MCF 10A (cell line): ENCODE results near the gene PET117. TPM values are rescaled to one million over a fixed set of nuclear protein-coding genes. Genes with fewer than 3 reads are reported as not detected.

ENCODE experiments used
- BruUV-seq: library from RNA; stranded (reverse); fragments of 400-500 nt; replicated peaks from 2 replicates; lab custom pipeline; 2021; lab: Mats Ljungman, UMichigan
- CTCF ChIA-PET: fragments of 300-600 bp; sonication (Branson Sonifier 250); formaldehyde crosslinking; extraction: SDS; loops from one replicate; lab custom pipeline; 2021; ENCODE audit warnings: antibody characterized with exemption, inconsistent platforms; lab: Yijun Ruan, JAX
- POLR2A ChIA-PET: fragments of 300-600, 350-650 bp; sonication (Branson Sonifier 250); formaldehyde crosslinking; extraction: SDS; loops from one replicate; lab custom pipeline; 2020; ENCODE audit warnings: antibody characterized with exemption, inconsistent platforms; lab: Yijun Ruan, JAX
- DNase-seq: peaks from one replicate; pipeline ENCODE4 v3.0.0-alpha.2; 2018; ENCODE audit not compliant: unreplicated experiment
- H3K27ac Mint-ChIP-seq: one replicate; pipeline ENCODE4 v1.8.0; 2022; ENCODE audit warnings: mild to moderate bottlenecking, low read depth, mixed read lengths; ENCODE audit not compliant: unreplicated experiment
- H3K27me3 Mint-ChIP-seq: one replicate; pipeline ENCODE4 v1.8.0; 2022; ENCODE audit warnings: mixed read lengths; ENCODE audit not compliant: insufficient read depth, unreplicated experiment
- H3K36me3 Mint-ChIP-seq: one replicate; pipeline ENCODE4 v1.8.0; 2022; ENCODE audit warnings: mild to moderate bottlenecking, moderate library complexity, mixed read lengths; ENCODE audit not compliant: insufficient read depth, unreplicated experiment
- H3K4me1 Mint-ChIP-seq: one replicate; pipeline ENCODE4 v1.8.0; 2022; ENCODE audit warnings: mixed read lengths; ENCODE audit not compliant: insufficient read depth, unreplicated experiment
- H3K4me3 Mint-ChIP-seq: one replicate; pipeline ENCODE4 v1.8.0; 2022; ENCODE audit warnings: mild to moderate bottlenecking, moderate library complexity, mixed read lengths; ENCODE audit not compliant: unreplicated experiment
- H3K9me3 Mint-ChIP-seq: one replicate; pipeline ENCODE4 v1.8.0; 2022; ENCODE audit warnings: mixed read lengths; ENCODE audit not compliant: unreplicated experiment
- intact Hi-C: fragments of 100-400 bp; cut with micrococcal nuclease; formaldehyde crosslinking; loops from 2 replicates; pipeline ENCODE4 v1.14.1; 2022
- total RNA-seq: library from RNA; stranded (reverse); gene quantifications from 2 replicates; pipeline ENCODE4 v1.2.3, GENCODE V29; 2022
- TF ChIP-seq, protein P1 (sequence below): fragments of 200-600 bp; IDR thresholded peaks from one replicate; pipeline ENCODE4 v1.8.0; 2022; ENCODE audit warnings: antibody characterized with exemption, mild to moderate bottlenecking; ENCODE audit not compliant: unreplicated experiment

PET117 gene
- total RNA-seq, 1 experiment from 2014 or later = 11.9 TPM

DNA sequence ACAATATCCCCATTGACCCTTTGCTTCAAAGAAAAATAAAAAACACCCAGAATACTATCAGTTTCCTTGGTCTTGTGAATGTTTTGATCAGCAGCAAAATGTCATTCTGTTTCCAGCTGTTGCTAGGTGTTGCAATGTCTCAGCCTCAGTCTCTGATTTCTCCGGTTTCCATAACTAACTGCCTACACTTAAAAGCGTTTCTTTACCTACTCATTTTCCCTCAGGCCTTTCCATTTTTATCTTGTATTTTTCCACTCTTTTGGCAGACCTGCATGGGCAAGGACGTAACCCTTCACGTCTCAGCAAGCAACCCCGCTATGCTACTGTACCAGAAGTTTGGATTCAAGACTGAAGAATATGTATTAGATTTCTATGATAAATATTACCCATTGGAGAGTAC is 49.4 kb downstream of the PET117 start:
- peak overlapping the region; percentile 2 for H3K27ac Mint-ChIP-seq
- TF ChIP-seq, protein P1, sequence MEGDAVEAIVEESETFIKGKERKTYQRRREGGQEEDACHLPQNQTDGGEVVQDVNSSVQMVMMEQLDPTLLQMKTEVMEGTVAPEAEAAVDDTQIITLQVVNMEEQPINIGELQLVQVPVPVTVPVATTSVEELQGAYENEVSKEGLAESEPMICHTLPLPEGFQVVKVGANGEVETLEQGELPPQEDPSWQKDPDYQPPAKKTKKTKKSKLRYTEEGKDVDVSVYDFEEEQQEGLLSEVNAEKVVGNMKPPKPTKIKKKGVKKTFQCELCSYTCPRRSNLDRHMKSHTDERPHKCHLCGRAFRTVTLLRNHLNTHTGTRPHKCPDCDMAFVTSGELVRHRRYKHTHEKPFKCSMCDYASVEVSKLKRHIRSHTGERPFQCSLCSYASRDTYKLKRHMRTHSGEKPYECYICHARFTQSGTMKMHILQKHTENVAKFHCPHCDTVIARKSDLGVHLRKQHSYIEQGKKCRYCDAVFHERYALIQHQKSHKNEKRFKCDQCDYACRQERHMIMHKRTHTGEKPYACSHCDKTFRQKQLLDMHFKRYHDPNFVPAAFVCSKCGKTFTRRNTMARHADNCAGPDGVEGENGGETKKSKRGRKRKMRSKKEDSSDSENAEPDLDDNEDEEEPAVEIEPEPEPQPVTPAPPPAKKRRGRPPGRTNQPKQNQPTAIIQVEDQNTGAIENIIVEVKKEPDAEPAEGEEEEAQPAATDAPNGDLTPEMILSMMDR = no peak
- peaks cover 49% of the 10 kb centered on the region for H3K36me3 Mint-ChIP-seq
- DNase-seq = peak; percentile 30
- no peak overlapping the region for H3K4me3 Mint-ChIP-seq
- no peaks in the 10 kb centered on the region for H3K9me3 Mint-ChIP-seq
- no peaks in the 10 kb centered on the region for H3K4me1 Mint-ChIP-seq
- no peaks in the 10 kb centered on the region for H3K27me3 Mint-ChIP-seq
- BruUV-seq = no TSS peak
- intact Hi-C loops = no loop called here
- ChIA-PET CTCF (interaction anchor here (0.9 to 1.2 kb wide), 5 partner anchors 10 to 101 kb away, joined by 3 to 4 read pairs (median 3); no protein-coding TSS in a partner anchor), POLR2A (interaction anchor here (1.1 to 2.0 kb wide), 3 partner anchors 10 to 101 kb away, joined by 5 to 10 read pairs (median 7); partner anchors contain the start of gene ZNF133)

DNA sequence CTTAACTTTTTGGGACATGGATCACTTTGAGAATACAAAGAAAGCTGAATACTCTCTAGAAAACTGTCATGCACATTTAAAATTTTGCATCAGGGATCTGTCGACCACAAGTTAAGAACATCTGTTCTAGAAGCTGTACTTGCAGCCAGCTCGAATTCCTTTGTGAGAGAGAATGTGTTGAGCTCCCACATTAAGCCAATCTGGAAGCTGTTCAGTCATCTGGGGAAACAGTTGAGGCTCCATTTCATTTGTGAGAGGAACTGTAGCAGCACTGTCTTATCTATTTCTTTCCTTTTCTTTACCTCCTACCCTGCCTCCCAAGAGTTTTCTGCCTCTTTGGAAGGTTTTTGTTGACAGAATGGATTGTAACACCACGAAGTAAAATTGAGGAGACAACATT is 50.8 kb downstream of the PET117 start:
- POLR2A ChIA-PET = interaction anchor here (0.6 to 2.0 kb wide), 6 partner anchors 9 to 86 kb away, joined by 3 to 10 read pairs (median 4); no protein-coding TSS in a partner anchor
- Mint-ChIP-seq H3K27ac (no peak overlapping the region), H3K4me3 (no peak overlapping the region), H3K36me3 (peaks cover 46% of the 10 kb centered on the region), H3K27me3 (no peaks in the 10 kb centered on the region), H3K4me1 (no peaks in the 10 kb centered on the region), H3K9me3 (no peaks in the 10 kb centered on the region)
- CTCF ChIA-PET = interaction anchor here (0.7 to 1.9 kb wide), 4 partner anchors 9 to 91 kb away, joined by 3 to 6 read pairs (median 6); no protein-coding TSS in a partner anchor
- intact Hi-C loops = no loop called here
- TF ChIP-seq, protein P1 = no peak
- DNase-seq = no peak
- BruUV-seq = no TSS peak

DNA sequence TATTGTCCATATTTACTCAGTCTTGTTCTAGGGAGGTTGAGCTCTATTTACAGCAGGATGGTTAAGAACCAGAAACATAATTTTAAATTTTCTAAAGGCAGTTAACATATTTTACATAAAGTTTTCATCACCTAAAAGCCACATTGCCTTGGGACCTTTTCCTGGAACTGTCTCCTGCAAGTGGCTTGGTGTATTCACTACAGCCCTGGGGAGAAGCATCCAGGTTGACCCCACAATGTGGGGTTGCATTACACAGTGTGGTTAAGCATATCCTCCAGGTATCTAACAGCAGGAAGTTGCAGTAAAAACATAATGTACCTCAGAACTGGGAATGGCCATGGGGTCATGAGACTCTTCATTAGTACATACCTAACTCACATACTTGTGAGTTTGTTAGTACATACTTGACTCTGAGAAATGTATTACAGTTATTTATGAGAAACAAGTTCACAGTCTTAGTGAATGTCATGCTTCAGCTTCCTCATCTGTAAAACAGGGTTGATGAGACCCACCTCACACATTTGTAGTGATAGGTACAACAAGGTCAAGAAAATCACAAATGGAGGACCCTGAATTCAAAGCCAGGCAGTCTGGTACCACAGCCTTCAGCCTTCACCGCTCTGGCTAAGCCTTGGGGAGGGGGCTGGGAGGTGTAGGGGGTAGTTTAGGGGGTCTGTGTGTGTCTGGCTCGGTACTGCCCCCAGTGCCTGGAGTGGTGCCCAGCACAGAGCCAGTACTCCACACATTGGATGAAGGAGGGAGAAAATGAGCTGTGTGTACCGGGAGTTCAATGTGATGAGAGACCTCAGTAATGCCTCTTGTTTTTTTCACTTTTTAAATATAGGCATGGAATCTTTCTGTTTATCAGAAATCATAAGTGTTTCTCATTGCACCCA is 52.9 kb downstream of the PET117 start:
- TF ChIP-seq, protein P1 = no peak
- no peaks in the 10 kb centered on the region for H3K27me3 Mint-ChIP-seq
- intact Hi-C loops = no loop called here
- no peaks in the 10 kb centered on the region for H3K4me1 Mint-ChIP-seq
- H3K4me3 Mint-ChIP-seq = no peak overlapping the region
- H3K27ac Mint-ChIP-seq = peak overlapping the region; percentile 57
- ChIA-PET CTCF (interaction anchor here (0.6 to 3.4 kb wide), 5 partner anchors 8 to 1133 kb away, joined by 3 to 17 read pairs (median 3); no protein-coding TSS in a partner anchor), POLR2A (interaction anchor here (0.5 to 1.0 kb wide), 6 partner anchors 35 to 121 kb away, joined by 3 to 5 read pairs (median 3); partner anchors contain the start of genes KAT14 and PET117)
- no TSS peak for BruUV-seq
- no peaks in the 10 kb centered on the region for H3K9me3 Mint-ChIP-seq
- DNase-seq = no peak
- H3K36me3 Mint-ChIP-seq = peaks cover 30% of the 10 kb centered on the region

DNA sequence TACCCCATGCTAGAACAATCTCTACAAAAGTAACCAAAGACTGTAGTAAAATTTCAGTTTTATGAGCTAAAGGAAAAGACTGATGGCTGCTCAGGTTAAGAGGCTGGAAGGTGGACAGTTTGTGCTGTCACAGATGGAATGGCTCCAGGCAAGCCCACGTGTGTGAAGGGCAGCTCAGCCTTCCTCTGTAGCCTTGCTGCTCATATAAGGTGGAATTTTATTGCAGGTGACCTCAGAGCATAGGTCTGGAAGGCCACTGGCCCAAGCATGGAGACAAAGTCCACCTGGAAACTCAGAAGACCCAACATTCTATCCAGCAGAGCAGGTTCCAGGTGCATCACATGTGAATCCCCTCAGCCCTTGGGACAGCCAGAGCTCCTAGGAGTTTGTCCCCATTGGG is 53.6 kb downstream of the PET117 start:
- no peak for DNase-seq
- peaks cover 23% of the 10 kb centered on the region for H3K36me3 Mint-ChIP-seq
- POLR2A ChIA-PET = interaction anchor here (0.5 to 0.6 kb wide), 2 partner anchors 34 to 120 kb away, joined by 3 read pairs; no protein-coding TSS in a partner anchor
- TF ChIP-seq, protein P1 = no peak
- CTCF ChIA-PET = interaction anchor here (0.6 to 3.4 kb wide), 5 partner anchors 8 to 1134 kb away, joined by 3 to 17 read pairs (median 3); no protein-coding TSS in a partner anchor
- BruUV-seq = no TSS peak
- intact Hi-C loops = no loop called here
- H3K9me3 Mint-ChIP-seq = no peaks in the 10 kb centered on the region
- no peaks in the 10 kb centered on the region for H3K4me1 Mint-ChIP-seq
- H3K27ac Mint-ChIP-seq = no peak overlapping the region
- H3K4me3 Mint-ChIP-seq = no peak overlapping the region
- H3K27me3 Mint-ChIP-seq = no peaks in the 10 kb centered on the region
